Loucy (cell line): ENCODE data around the gene MCFD2.

Experiments
- H2AFZ ChIP-seq: fragments of 200-600 bp; sonication (generic); 2 replicates; pipeline ENCODE4 v1.6.0; 2016; ENCODE audit warnings: antibody characterized with exemption, mild to moderate bottlenecking, low read length, moderate library complexity
- H3F3A ChIP-seq: fragments of 200-600 bp; 2 replicates; pipeline ENCODE4 v1.6.0; 2016; ENCODE audit warnings: antibody characterized with exemption, low read depth, mild to moderate bottlenecking
- H3K27me3 ChIP-seq: fragments of 200-600 bp; sonication (generic); 2 replicates; pipeline ENCODE4 v1.6.1; 2014; ENCODE audit warnings: low read length, mild to moderate bottlenecking; ENCODE audit not compliant: insufficient read depth, poor library complexity, severe bottlenecking
- H3K36me3 ChIP-seq: fragments of 200-600 bp; sonication (generic); 2 replicates; pipeline ENCODE4 v1.6.1; 2016; ENCODE audit warnings: low read length; ENCODE audit not compliant: insufficient read depth
- H3K4me1 ChIP-seq: fragments of 200-600 bp; sonication (generic); 2 replicates; pipeline ENCODE4 v1.5.1; 2014; ENCODE audit warnings: low read length, mild to moderate bottlenecking; ENCODE audit not compliant: insufficient read depth, poor library complexity, severe bottlenecking
- H3K4me2 ChIP-seq: fragments of 200-600 bp; sonication (generic); 2 replicates; pipeline ENCODE4 v1.6.0; 2014; ENCODE audit warnings: antibody characterized with exemption, low read length, low read depth, mild to moderate bottlenecking; ENCODE audit not compliant: poor library complexity, severe bottlenecking
- H3K4me3 ChIP-seq: fragments of 200-600 bp; sonication (generic); 2 replicates; pipeline ENCODE4 v1.5.1; 2014; ENCODE audit warnings: low read length, mild to moderate bottlenecking, mixed read lengths; ENCODE audit not compliant: poor library complexity, severe bottlenecking
- H3K79me2 ChIP-seq: fragments of 200-600 bp; sonication (generic); 2 replicates; pipeline ENCODE4 v1.6.1; 2014; ENCODE audit warnings: low read length; ENCODE audit not compliant: insufficient read depth
- H3K9ac ChIP-seq: fragments of 200-600 bp; sonication (generic); 2 replicates; pipeline ENCODE4 v1.6.0; 2014; ENCODE audit warnings: mild to moderate bottlenecking, low read depth, low read length, moderate library complexity; ENCODE audit not compliant: poor library complexity, severe bottlenecking
- H3K9me2 ChIP-seq: fragments of 200-600 bp; sonication (generic); replicated peaks from 2 replicates; pipeline ENCODE4 v1.6.1; 2016; ENCODE audit warnings: low read depth, low read length, mixed read lengths
- H3K9me3 ChIP-seq: fragments of 200-600 bp; sonication (generic); 2 replicates; pipeline ENCODE4 v1.6.1; 2014; ENCODE audit warnings: mild to moderate bottlenecking, antibody characterized with exemption, low read length, low read depth; ENCODE audit not compliant: insufficient read depth
- H4K20me1 ChIP-seq: fragments of 200-600 bp; sonication (generic); 2 replicates; pipeline ENCODE4 v1.6.0; 2014; ENCODE audit warnings: antibody characterized with exemption, low read length, mild to moderate bottlenecking; ENCODE audit not compliant: insufficient read depth, poor library complexity, severe bottlenecking
- CTCF ChIP-seq: fragments of 200-600 bp; sonication (generic); conservative IDR thresholded peaks from 2 replicates; pipeline ENCODE4 v1.5.1; 2014; ENCODE audit warnings: mild to moderate bottlenecking, antibody characterized with exemption, low read length
- EZH2phosphoT487 ChIP-seq: fragments of 200-600 bp; IDR thresholded peaks from 2 replicates; pipeline ENCODE4 v1.6.1; 2018; ENCODE audit warnings: antibody characterized with exemption, mild to moderate bottlenecking, moderate library complexity, borderline replicate concordance

Gene MCFD2

GRCh38 chr2:46869621-46870020, 46.0 kb downstream of the MCFD2 start:
- no peak for TF ChIP-seq EZH2phosphoT487
- TF ChIP-seq CTCF, result no peak
- Histone ChIP-seq H4K20me1 (no peaks in the 10 kb centered on the region), H3K4me1 (no peaks in the 10 kb centered on the region), H3K9ac (no peak overlapping the region), H3K4me3 (no peak overlapping the region), H3K9me3 (peaks cover 4% of the 10 kb centered on the region; the same call in 1 of the 2 replicates), H3K36me3 (no peaks in the 10 kb centered on the region), H3F3A (no peaks in the 10 kb centered on the region), H3K9me2 (no peaks in the 10 kb centered on the region), H3K4me2 (no peak overlapping the region), H3K79me2 (no peaks in the 10 kb centered on the region), H2AFZ (no peak overlapping the region), H3K27me3 (no peaks in the 10 kb centered on the region)

GRCh38 chr2:46866770-46867246, 48.8 kb downstream of the MCFD2 start:
- H3K4me1 ChIP-seq, result no peaks in the 10 kb centered on the region
- H3K4me2 ChIP-seq, result no peak overlapping the region

GRCh38 chr2:46865181-46865970, 50.2 kb downstream of the MCFD2 start:
- H3K27me3 ChIP-seq, result no peaks in the 10 kb centered on the region
- H3K9ac ChIP-seq, result no peak overlapping the region
- TF ChIP-seq CTCF (no peak), EZH2phosphoT487 (no peak)
- H3K9me3 ChIP-seq, result peaks cover 4% of the 10 kb centered on the region; the same call in 1 of the 2 replicates
- no peaks in the 10 kb centered on the region for H3K36me3 ChIP-seq
- no peak overlapping the region for H3K4me2 ChIP-seq
- no peaks in the 10 kb centered on the region for H3K9me2 ChIP-seq
- no peaks in the 10 kb centered on the region for H4K20me1 ChIP-seq
- no peaks in the 10 kb centered on the region for H3K79me2 ChIP-seq
- H3K4me3 ChIP-seq, result no peak overlapping the region
- no peaks in the 10 kb centered on the region for H3K4me1 ChIP-seq
- H2AFZ ChIP-seq, result no peak overlapping the region
- no peaks in the 10 kb centered on the region for H3F3A ChIP-seq

More at GRCh38 chr2:46866770-46867246, 48.8 kb downstream of the MCFD2 start:
- Histone ChIP-seq H3K9me3 (peaks cover 4% of the 10 kb centered on the region; the same call in 1 of the 2 replicates), H3F3A (no peaks in the 10 kb centered on the region), H3K9ac (no peak overlapping the region), H2AFZ (no peak overlapping the region), H3K27me3 (no peaks in the 10 kb centered on the region), H4K20me1 (no peaks in the 10 kb centered on the region), H3K36me3 (no peaks in the 10 kb centered on the region), H3K9me2 (no peaks in the 10 kb centered on the region), H3K4me3 (no peak overlapping the region), H3K79me2 (no peaks in the 10 kb centered on the region)
- TF ChIP-seq CTCF, result no peak
- no peak for TF ChIP-seq EZH2phosphoT487
